ENCODE results near the gene PLCB4. TPM values are rescaled to one million over a fixed set of nuclear protein-coding genes. Genes with fewer than 3 reads are reported as not detected.

The PLCB4 gene
- polyA plus RNA-seq, 1 donor (not counting 4 experiments of a cell fraction or from before 2014, with no cell fraction given): 4.1 TPM

GRCh38 chr20:9506964-9507369 lies 438.1 kb downstream of the PLCB4 start:
- no peaks in the 10 kb centered on the region for H3K4me1 ChIP-seq (ENCODE audit: control insufficient read depth, extremely low read depth, insufficient read depth, low read length)
- no peaks in the 10 kb centered on the region for H4K20me1 ChIP-seq (ENCODE audit: control insufficient read depth, extremely low read depth, insufficient read depth, low read length)
- H3K4me3 ChIP-seq (ENCODE audit: control insufficient read depth in 2 of 3, extremely low read depth in 1 of 3, insufficient read depth in 2 of 3, low read depth in 1 of 3, low read length in 3 of 3): no peak overlapping the region
- no peaks in the 10 kb centered on the region for H3K36me3 ChIP-seq (ENCODE audit: control insufficient read depth in 2 of 2, extremely low read depth in 1 of 2, insufficient read depth in 2 of 2, low read length in 2 of 2)
- H3K9me3 ChIP-seq (ENCODE audit: control insufficient read depth, low read depth, low read length): no peaks in the 10 kb centered on the region
- no peak overlapping the region for H3K27ac ChIP-seq (ENCODE audit: control insufficient read depth, insufficient read depth, low read length)
- TF ChIP-seq CTCF (optimal IDR thresholded peaks at IDR 0.05 in 1 of 3, IDR thresholded peaks at IDR 0.05 in 1 of 3, conservative IDR thresholded peaks at IDR 0.05 in 1 of 3; ENCODE audit: extremely low read depth in 1 of 3, insufficient read depth in 2 of 3, low read length in 3 of 3) (no peak), EZH2 (IDR thresholded peaks at IDR 0.05; ENCODE audit: low read length) (peak; percentile 76)
- FAIRE-seq (no peak), DNase-seq (ENCODE audit: low read depth, low spot score) (no peak)
- H3K79me2 ChIP-seq (ENCODE audit: control insufficient read depth, insufficient read depth, low read length): no peaks in the 10 kb centered on the region
- no peak overlapping the region for H3K9ac ChIP-seq (ENCODE audit: control insufficient read depth, extremely low read depth, insufficient read depth, low read length)
- H2AFZ ChIP-seq (ENCODE audit: control insufficient read depth, low read length): no peak overlapping the region
- H3K9me1 ChIP-seq (ENCODE audit: control insufficient read depth, extremely low read depth, insufficient read depth, low read length): no peaks in the 10 kb centered on the region
- dilution Hi-C loops (cut with MboI; ENCODE audit: extremely low pct_ligation_motif_present, low sequenced_read_pairs): no loop called here
- H3K27me3 ChIP-seq (ENCODE audit: control insufficient read depth, extremely low read depth, insufficient read depth, low read length): peaks cover 51% of the 10 kb centered on the region
- H3K4me2 ChIP-seq (ENCODE audit: control insufficient read depth, extremely low read depth, insufficient read depth, low read depth, low read length): no peak overlapping the region

GRCh38 chr20:9507544-9508239 lies 438.8 kb downstream of the PLCB4 start:
- H3K27ac ChIP-seq (ENCODE audit: control insufficient read depth, insufficient read depth, low read length): no peak overlapping the region
- H3K9me3 ChIP-seq (ENCODE audit: control insufficient read depth, low read depth, low read length): no peaks in the 10 kb centered on the region
- no peaks in the 10 kb centered on the region for H3K9me1 ChIP-seq (ENCODE audit: control insufficient read depth, extremely low read depth, insufficient read depth, low read length)
- H3K79me2 ChIP-seq (ENCODE audit: control insufficient read depth, insufficient read depth, low read length): no peaks in the 10 kb centered on the region
- no peak for FAIRE-seq
- no peak for DNase-seq (ENCODE audit: low read depth, low spot score)
- dilution Hi-C loops (cut with MboI; ENCODE audit: extremely low pct_ligation_motif_present, low sequenced_read_pairs): no loop called here
- H3K4me3 ChIP-seq (ENCODE audit: control insufficient read depth in 2 of 3, extremely low read depth in 1 of 3, insufficient read depth in 2 of 3, low read depth in 1 of 3, low read length in 3 of 3): no peak overlapping the region
- H2AFZ ChIP-seq (ENCODE audit: control insufficient read depth, low read length): no peak overlapping the region
- H3K4me2 ChIP-seq (ENCODE audit: control insufficient read depth, extremely low read depth, insufficient read depth, low read depth, low read length): no peak overlapping the region
- H3K9ac ChIP-seq (ENCODE audit: control insufficient read depth, extremely low read depth, insufficient read depth, low read length): no peak overlapping the region
- no peaks in the 10 kb centered on the region for H3K36me3 ChIP-seq (ENCODE audit: control insufficient read depth in 2 of 2, extremely low read depth in 1 of 2, insufficient read depth in 2 of 2, low read length in 2 of 2)
- no peaks in the 10 kb centered on the region for H3K4me1 ChIP-seq (ENCODE audit: control insufficient read depth, extremely low read depth, insufficient read depth, low read length)
- TF ChIP-seq CTCF (optimal IDR thresholded peaks at IDR 0.05 in 1 of 3, IDR thresholded peaks at IDR 0.05 in 1 of 3, conservative IDR thresholded peaks at IDR 0.05 in 1 of 3; ENCODE audit: extremely low read depth in 1 of 3, insufficient read depth in 2 of 3, low read length in 3 of 3) (no peak), EZH2 (IDR thresholded peaks at IDR 0.05; ENCODE audit: low read length) (peak; percentile 70)
- H4K20me1 ChIP-seq (ENCODE audit: control insufficient read depth, extremely low read depth, insufficient read depth, low read length): no peaks in the 10 kb centered on the region
- H3K27me3 ChIP-seq (ENCODE audit: control insufficient read depth, extremely low read depth, insufficient read depth, low read length): peaks cover 51% of the 10 kb centered on the region
